Fibroblast of mammary gland (primary cell): Measurements from ENCODE around the gene CCDC71L.
A peak's percentile ranks its signal among the peaks of the same experiment; 100 is the strongest.

ENCODE experiments used
- DNase-seq: peaks from one replicate; pipeline ENCODE4 v3.0.0-alpha.2; 2010; ENCODE audit warnings: low read depth
- H3K4me3 ChIP-seq: 2 replicates; pipeline ENCODE4 v1.5.1; 2011; ENCODE audit warnings: low read depth, mild to moderate bottlenecking, low read length, moderate library complexity; ENCODE audit not compliant: control insufficient read depth
- CTCF ChIP-seq: conservative IDR thresholded peaks from 2 replicates; pipeline ENCODE4 v1.5.1; 2011; ENCODE audit warnings: low read depth, low read length, inconsistent platforms; ENCODE audit not compliant: control insufficient read depth, insufficient read depth

The CCDC71L gene

GRCh38 chr7:106618480-106618879, 42.5 kb downstream of the CCDC71L start:
- TF ChIP-seq CTCF: no peak
- no peak overlapping the region for H3K4me3 ChIP-seq
- DNase-seq: peak; percentile 59

- TF ChIP-seq CTCF: no peak
- DNase-seq: no peak
- no peak overlapping the region for H3K4me3 ChIP-seq
Observed at GRCh38 chr7:106617860-106618259, 43.1 kb downstream of the CCDC71L start.

- no peak overlapping the region for H3K4me3 ChIP-seq
- TF ChIP-seq CTCF: no peak
- no peak for DNase-seq
Observed at GRCh38 chr7:106616708-106617051, 44.3 kb downstream of the CCDC71L start.

GRCh38 chr7:106615808-106616707, 44.9 kb downstream of the CCDC71L start:
- no peak for DNase-seq
- no peak for TF ChIP-seq CTCF
- no peak overlapping the region for H3K4me3 ChIP-seq

- no peak for TF ChIP-seq CTCF
- no peak for DNase-seq
- no peak overlapping the region for H3K4me3 ChIP-seq
Observed at GRCh38 chr7:106614751-106615150, 46.2 kb downstream of the CCDC71L start.

- peak; percentile 37 for DNase-seq
- H3K4me3 ChIP-seq: no peak overlapping the region
- no peak for TF ChIP-seq CTCF
Observed at GRCh38 chr7:106613848-106614560, 47.0 kb downstream of the CCDC71L start.

- H3K4me3 ChIP-seq: no peak overlapping the region
- TF ChIP-seq CTCF: no peak
- DNase-seq: no peak
Observed at GRCh38 chr7:106613279-106613678, 47.7 kb downstream of the CCDC71L start.
